Measurements from ENCODE around the gene ASPDH. TPM values are rescaled to one million over a fixed set of nuclear protein-coding genes. Genes with fewer than 3 reads are reported as not detected.

Gene ASPDH
- total and polyA plus RNA-seq, 2 of the 4 experiments (the other 2 are of a cell fraction), result not detected

GRCh38 chr19:50478901-50479715 is 34.6 kb downstream of the ASPDH start (continued):
- TF ChIP-seq FOS (IDR thresholded peaks at IDR 0.05; ENCODE audit: low read depth, low read length) (no peak), MAFK (IDR thresholded peaks at IDR 0.05; ENCODE audit: low read depth, low read length) (no peak)

- Histone ChIP-seq H3K9ac (ENCODE audit: low read depth, low read length) (0 out of 2 replicates have a peak overlapping the region, but pooled peaks have one; percentile 11), H3K27me3 (ENCODE audit: control insufficient read depth, insufficient read depth, low read length) (no peaks in the 10 kb centered on the region), H2AFZ (replicated peaks; ENCODE audit: low read length, poor library complexity) (peak overlapping the region; percentile 7), H3K79me1 (ENCODE audit: low read depth in 1 of 2, low read length in 2 of 2) (peaks cover 16 to 27% of the 10 kb centered on the region in 2 experiments), H2BK120ac (ENCODE audit: low read depth, low read length) (no peak overlapping the region), H2BK20ac (ENCODE audit: low read depth, low read length) (no peak overlapping the region), H3K27ac (ENCODE audit: insufficient read depth, low read length) (no peak overlapping the region), H3K9me3 (ENCODE audit: control insufficient read depth, insufficient read depth, low read length) (no peaks in the 10 kb centered on the region), H4K20me1 (ENCODE audit: insufficient read depth, low read length) (peaks cover 12% of the 10 kb centered on the region), H4K91ac (ENCODE audit: insufficient read depth, low read depth, low read length) (no peak overlapping the region), H2BK5ac (ENCODE audit: low read depth, low read length, poor library complexity, severe bottlenecking) (no peak overlapping the region), H3K9me1 (ENCODE audit: insufficient read depth, low read length) (peaks cover 5% of the 10 kb centered on the region; the same call in 1 of the 2 replicates), H3K4me1 (ENCODE audit: control insufficient read depth, insufficient read depth, low read length) (0 out of 2 replicates have a peak, but pooled peaks cover 2% of the 10 kb centered on the region), H3K4ac (ENCODE audit: low read depth, low read length) (no peak overlapping the region), H3K56ac (ENCODE audit: extremely low read depth, insufficient read depth, low read length) (no peak overlapping the region), H4K8ac (ENCODE audit: low read depth in 2 of 2, low read length in 2 of 2) (no peak overlapping the region), H4K5ac (ENCODE audit: low read depth, low read length) (no peak overlapping the region), H2AK5ac (ENCODE audit: low read depth, low read length) (no peak overlapping the region), H3K14ac (replicated peaks; ENCODE audit: low read depth, low read length) (no peak overlapping the region), H3K4me3 (ENCODE audit: insufficient read depth, low read depth, low read length) (no peak overlapping the region), H3K18ac (ENCODE audit: low read depth, low read length) (no peak overlapping the region), H3K23ac (ENCODE audit: low read depth, low read length) (no peak overlapping the region), H2AK9ac (replicated peaks; ENCODE audit: low read depth, low read length, poor library complexity) (peak overlapping the region; percentile 39), H3K4me2 (ENCODE audit: low read depth, low read length) (no peak overlapping the region; the same call in 1 of the 2 replicates), H3K36me3 (ENCODE audit: control insufficient read depth, insufficient read depth, low read length) (peaks cover 21% of the 10 kb centered on the region), H2BK15ac (ENCODE audit: low read depth, low read length) (no peak overlapping the region)
- ATAC-seq (ENCODE audit: low read depth), result no peak
- intact Hi-C loops (cut with micrococcal nuclease) (loop anchor here (2.0 to 5.0 kb wide), 2 partner anchors 33 to 111 kb away; partner anchors contain the start of genes JOSD2 and NAPSA), in situ Hi-C loops (cut with MboI; ENCODE audit: low sequenced_read_pairs) (no loop called here), dilution Hi-C loops (cut with HindIII; ENCODE audit: low sequenced_read_pairs, unreplicated experiment) (no loop called here)
- POLR2A ChIA-PET (ENCODE audit: unreplicated experiment), result no interaction called here
- DNase-seq, result no peak
- 89% methylated on average over 3 of the region's 17 CpGs; no CpG with 5 or more reads in 1 of the 2 experiments for WGBS, 2 experiments (ENCODE audit: extremely low coverage in 2 of 2, insufficient read length in 1 of 2)
- TF ChIP-seq MXI1 (IDR thresholded peaks at IDR 0.05; ENCODE audit: borderline replicate concordance, low read depth, low read length) (no peak), RCOR1 (IDR thresholded peaks at IDR 0.05; ENCODE audit: insufficient replicate concordance, low read length) (no peak), MAZ (IDR thresholded peaks at IDR 0.05; ENCODE audit: borderline replicate concordance, low read depth, low read length) (no peak), ELK1 (IDR thresholded peaks at IDR 0.05; ENCODE audit: borderline replicate concordance, low read depth, low read length) (no peak), BHLHE40 (IDR thresholded peaks at IDR 0.05; ENCODE audit: low read depth, low read length) (no peak), CHD1 (IDR thresholded peaks at IDR 0.05; ENCODE audit: low read depth, low read length) (no peak)
- no TSS peak for BruUV-seq (replicated peaks)
- CTCF ChIA-PET, result no interaction called here
These were observed 35.8 kb downstream of the ASPDH start for GRCh38 chr19:50477751-50478515.
